Activated CD4-positive, alpha-beta T cell treated with anti-CD3 and anti-CD28 coated beads, Interleukin-2, amount 50 U/mL, for 24 hours (primary cell): ENCODE data around the gene SUPT3H.
"Not testable (repeated sequence)": the region's sequence is repeated elsewhere in the genome, so short reads cannot be mapped to it uniquely, and the experiment has no call there.

ENCODE experiments used
- DNase-seq, 2 donors: peaks; one replicate each; pipeline ENCODE4 v3.0.0-alpha.2; 2020; ENCODE audit warnings: low read depth in 1 of 2, low spot score in 1 of 2

The SUPT3H gene

DNA sequence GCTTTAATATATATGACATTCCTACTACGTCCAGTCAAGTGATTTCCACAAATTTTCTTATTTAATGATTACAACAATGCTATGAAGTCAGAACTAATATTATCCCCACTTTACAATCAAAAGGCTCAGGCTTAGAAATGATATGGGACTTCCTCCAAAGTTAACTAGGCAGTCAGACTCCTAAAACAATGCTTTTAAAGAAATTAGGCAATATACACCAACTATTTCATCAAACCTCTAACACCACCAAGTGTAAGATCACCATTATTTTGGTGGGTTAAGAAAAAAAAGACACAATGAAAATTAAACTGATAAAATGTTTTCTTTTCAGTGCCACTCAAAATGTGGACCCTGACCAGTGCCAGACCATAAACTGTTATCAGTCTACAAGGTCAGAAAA is 305.7 kb downstream of the SUPT3H start:
- DNase-seq: no peak

DNA sequence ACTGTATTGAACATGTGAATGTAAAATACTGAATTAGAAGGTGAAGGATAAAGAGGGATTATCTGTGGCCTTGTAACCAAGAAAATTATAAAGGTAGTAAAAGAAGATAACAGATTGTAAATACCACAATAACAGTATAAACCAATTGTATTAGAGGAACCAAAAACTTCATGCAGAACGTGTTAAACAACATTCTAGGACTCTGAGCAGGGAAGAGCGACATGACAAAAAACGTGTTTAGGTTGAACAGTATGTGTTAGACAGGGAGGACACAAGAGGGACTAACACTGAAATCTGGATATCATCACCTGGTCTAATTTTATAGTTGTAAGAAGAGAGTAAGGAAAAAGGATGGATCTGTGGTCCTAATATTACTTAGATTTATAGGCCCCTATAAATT is 308.6 kb downstream of the SUPT3H start:
- DNase-seq: no peak

DNA sequence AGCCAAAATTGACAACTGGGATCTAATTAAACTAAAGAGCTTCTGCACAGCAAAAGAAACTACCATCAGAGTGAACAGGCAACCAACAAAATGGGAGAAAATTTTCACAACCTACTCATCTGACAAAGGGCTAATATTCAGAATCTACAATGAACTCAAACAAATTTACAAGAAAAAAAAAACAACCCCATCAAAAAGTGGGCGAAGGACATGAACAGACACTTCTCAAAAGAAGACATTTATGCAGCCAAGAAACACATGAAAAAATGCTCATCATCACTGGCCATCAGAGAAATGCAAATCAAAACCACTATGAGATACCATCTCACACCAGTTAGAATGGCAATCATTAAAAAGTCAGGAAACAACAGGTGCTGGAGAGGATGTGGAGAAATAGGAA is 310.3 kb downstream of the SUPT3H start:
- DNase-seq: not testable (repeated sequence)

DNA sequence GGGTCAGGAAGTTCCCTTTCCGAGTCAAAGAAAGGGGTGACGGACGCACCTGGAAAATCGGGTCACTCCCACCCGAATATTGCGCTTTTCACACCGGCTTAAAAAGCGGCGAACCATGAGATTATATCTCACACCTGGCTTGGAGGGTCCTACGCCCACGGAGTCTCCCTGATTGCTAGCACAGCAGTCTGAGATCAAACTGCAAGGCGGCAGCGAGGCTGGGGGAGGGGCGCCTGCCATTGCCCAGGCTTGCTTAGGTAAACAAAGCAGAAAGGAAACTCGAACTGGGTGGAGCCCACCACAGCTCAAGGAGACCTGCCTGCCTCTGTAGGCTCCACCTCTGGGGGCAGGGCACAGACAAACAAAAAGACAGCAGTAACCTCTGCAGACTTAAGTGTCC is 315.1 kb downstream of the SUPT3H start:
- DNase-seq: not testable (repeated sequence)

DNA sequence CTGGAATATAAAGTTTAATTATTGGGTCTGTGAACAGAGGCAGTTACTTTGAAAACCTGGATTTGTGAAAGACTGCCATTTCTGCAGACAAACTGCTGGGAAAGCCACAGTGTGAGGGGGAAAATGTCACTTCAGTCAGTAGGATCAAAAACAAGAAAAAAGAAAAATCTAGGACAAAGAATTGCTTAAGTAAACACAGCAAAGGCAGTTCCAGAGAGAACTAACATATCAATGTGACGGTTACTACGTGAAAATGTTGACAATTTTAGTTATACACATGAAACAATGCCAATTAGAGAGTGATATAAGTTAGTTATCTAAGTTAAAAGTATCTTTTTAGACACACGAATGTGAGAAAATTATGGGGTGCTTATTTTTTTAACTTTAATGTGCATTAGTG is 320.0 kb downstream of the SUPT3H start:
- DNase-seq: no peak

DNA sequence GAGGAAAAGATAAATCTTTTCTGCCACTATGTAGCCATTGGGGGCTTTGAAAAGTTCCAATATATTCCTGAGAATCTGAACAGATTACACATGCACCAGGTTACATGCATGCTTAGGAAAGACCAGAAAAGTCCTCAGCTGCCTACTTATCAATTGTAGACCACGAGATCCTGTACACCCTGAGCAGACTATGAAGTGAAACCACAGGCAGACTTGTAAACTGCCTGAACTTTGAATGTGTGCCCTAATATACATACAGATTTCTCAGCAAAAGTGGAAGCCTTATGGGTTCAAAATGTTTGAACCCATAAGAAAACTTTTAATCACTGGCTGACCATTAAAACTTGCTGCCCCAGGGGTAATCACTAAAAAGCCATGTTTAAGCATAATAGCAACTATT is 323.1 kb downstream of the SUPT3H start:
- no peak for DNase-seq

DNA sequence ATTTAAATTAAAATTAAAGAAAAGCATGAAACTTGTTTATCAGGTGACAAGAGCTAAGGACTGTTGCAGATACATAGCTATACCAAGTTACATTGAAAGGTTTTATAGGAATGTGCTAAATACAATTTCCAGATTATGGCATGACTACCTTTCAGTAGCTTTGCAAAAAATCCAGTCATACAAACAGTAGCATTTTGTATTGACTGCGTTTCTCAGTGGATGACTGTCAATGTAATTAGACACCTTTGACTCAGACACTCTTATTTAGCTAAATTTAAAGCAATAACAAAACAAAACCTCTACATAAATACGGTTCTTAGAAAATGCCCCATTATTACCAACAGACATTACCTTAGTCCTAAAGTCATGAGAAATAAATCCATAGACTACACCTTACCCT is 325.4 kb downstream of the SUPT3H start:
- no peak for DNase-seq

DNA sequence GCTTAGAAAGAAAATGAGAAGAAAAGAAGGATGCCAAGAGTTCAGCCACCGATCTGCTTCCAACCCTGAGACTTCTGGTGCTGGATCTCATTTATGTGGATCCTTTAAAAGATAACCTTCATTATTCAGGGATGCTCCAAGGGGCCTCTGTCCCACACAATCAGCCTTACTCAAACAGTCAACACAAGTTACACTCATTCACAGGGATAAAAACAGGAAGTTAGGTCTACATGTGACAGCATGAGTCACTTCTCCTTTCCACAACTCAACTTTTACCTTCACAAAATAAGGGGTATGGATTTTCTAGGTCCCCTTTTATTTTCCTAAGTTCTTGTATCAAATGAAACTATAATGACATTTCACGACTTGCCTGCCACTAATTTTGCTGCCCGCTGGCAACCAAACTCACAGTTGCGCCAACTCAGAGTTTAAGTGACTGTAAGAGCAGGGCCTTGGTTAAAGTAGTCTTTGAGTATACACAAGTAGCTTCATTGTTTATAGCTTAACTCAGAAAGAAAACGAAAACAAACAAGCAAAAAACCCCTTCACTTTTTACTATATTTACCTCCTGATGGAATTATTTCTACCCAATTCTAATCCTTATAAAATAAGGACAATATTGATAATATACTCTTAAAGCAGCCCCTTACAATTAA is 328.4 kb downstream of the SUPT3H start:
- DNase-seq: no peak

DNA sequence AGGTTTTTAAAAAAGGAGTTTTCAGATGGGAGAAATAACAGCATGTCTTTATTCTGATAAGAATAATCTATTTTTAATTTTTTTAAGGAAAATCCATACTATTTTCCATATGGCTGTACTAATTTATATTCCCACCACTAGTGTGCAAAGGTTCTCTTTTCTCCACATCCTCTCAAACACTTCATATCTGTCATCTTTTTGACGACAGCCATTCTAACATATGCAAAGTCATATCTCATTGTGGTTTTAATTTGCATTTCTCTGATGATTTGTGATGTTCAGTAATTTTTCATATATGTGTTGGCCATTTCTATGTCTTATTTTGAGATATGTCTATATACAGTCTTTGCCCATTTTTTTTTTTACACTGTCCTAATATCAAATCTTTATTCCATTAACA is 330.2 kb downstream of the SUPT3H start:
- DNase-seq: no peak

DNA sequence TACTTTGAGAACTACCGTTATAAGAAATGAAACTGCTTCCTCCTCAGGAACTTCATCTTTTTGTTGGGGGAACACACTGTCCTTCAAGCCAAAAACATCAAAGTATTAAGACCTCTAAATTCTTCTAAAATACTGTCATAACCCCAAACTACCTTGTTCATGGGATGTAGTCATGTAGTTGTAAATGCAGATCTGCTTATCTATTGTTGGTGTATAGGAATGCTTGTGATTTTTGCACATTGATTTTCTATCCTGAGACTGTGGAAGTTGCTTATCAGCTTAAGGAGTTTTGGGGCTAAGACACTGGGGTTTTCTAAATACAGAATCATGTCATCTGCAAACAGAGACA is 332.5 kb downstream of the SUPT3H start:
- no peak for DNase-seq

DNA sequence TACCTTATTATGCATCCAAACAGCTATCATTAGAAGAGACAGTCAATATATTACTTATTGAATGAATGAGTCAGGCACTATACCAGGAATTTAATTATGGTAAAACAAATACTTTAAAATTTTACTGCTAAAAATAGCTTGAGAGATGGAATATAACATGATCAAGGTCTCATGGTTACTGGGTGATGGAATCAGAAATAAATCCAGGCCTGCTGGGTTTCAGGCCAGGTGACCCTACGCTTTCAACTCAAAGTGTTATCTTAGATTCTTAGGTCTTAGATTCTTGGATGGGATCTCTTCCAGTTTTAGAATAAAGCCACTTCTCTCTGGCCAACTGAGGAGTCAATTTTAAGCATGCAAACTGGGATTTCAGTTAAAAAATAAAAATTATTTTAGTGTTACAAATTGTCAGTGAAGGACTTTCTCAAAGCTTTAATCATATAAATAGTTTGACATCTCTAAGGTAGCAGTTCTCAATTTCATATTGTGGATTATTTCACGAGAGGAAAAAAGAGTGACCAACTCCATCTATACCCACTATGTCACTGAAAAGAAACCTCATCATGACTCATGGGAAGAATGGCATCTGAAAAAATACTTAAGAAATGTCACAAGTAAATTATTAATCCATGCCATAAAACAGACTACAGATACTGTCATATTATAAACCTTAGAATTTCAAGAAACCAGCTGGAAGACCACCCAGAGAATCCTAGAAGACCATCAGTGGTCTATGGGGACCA is 333.1 kb downstream of the SUPT3H start:
- no peak for DNase-seq

DNA sequence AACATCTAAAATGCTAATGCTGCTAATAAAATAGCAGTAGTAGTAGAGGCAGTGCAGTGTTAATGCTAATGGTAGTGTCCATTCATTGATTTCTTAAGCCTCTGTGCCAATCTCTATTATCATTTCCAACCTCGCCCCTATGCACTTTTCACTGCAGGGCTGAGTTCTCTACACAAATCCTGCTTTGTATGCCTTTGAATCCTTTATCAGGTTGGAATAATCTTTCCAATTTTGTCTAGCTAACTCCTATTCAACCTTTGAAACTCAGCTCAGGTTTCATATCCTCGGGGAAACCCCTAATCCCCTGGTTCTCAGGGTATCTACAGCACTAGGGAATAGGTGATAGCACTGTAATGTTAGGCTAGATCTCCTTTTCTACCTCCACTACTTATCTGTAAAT is 333.6 kb downstream of the SUPT3H start:
- DNase-seq: no peak

DNA sequence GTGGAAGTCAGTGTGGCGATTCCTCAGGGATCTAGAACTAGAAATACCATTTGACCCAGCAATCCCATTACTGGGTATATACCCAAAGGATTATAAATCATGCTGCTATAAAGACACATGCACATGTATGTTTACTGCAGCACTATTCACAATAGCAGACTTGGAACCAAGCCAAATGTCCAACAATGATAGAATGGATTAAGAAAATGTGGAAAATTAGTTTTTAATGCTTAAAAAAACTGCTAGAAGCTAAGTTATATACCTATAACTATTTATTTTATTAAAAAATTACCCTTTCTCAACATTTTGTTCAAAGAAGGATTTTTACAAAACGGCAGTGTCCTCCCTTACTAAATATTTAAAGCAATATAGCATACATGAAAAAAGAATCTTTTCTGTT is 335.1 kb downstream of the SUPT3H start:
- DNase-seq: not testable (repeated sequence)

DNA sequence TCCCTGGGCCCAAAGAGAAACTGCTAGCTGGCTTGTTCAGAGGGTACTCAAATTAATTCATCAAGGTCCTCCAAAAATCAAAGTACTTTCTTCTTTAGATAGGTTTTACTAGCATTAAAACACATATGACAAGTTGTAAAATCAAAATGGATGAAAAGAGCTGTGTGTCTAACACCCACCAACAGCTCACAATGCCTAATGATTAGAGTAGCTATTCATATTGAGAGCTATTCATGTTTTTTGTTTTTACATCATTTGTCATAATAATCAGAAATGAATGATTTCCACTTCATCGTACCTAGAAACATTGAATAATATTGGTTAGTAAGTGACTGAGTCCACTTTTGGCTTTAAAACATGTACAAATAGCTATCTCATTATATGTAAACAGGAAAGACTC is 339.5 kb downstream of the SUPT3H start:
- DNase-seq: no peak

DNA sequence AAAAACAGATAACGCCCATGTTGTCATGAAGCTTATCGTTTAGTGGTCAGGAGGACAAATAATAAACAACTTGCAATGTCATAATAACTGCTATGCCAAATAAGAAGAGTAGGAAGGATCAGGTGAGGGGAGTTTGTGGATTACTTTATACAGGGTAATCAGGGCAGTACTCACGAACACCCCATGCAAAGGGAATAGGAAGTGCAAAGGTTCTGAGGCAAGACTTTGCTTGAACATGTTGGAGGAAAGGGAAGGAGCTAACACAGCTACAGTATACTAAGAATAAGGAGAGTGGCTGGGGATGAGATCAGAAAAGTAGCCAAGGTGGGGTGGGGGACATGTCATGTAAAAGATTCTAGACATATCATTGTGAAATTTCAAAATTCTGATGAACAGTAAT is 341.6 kb downstream of the SUPT3H start:
- no peak for DNase-seq

DNA sequence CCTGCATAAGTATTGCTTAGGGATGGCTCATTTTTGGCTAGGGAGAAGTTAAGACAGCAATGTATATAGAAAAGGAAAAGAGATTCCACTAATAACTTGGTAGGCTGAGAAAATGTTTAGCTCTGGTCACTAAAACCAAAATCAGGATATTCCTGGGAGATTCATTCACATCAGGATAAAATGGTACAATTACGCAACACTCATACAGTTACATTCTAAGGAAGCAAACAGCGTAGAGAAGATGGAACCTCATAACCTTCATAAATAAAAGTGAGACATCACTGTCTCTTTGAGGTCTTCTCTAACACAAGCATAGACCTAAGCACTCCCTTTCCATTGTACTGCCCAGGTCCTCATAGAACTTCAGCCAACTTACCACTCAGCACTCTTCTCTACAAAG is 345.3 kb downstream of the SUPT3H start:
- no peak for DNase-seq

DNA sequence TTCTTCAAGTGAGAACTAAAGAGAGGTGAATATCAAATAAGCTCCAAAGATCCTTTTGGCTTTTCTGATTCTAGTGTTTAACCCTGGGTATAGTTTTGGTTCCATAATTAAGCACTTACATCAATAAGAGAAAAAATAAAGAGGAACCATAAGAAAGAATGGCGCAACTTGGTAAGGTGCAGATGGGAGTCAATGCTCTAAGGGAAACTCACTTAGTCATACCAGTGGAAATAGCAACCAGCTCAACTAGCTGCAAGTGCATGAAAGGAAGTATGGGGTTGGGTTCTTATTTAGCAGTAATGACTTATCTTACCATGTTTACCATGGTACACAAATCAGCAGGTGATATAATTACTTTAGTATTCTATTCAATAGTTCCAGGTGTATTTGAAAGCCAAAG is 346.1 kb downstream of the SUPT3H start:
- no peak for DNase-seq

DNA sequence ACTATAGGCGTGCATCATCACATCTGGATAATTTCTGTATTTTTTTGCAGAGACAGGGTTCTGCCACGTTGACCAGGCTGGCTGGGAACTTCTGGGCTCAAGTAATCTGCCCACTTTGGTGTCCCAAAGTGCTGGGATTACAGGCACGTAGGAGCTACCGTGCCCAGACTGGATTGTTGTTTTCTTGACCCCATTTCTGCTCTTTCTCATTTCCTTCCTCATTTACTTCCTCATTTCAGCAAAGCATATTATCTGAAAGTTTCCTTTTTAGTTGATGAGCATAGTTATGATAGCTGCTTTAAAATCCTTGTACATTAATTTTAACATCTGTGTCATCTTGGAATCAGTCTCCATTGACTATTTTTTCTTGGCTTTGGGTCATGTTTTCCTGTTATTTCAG is 350.6 kb downstream of the SUPT3H start:
- DNase-seq: no peak

DNA sequence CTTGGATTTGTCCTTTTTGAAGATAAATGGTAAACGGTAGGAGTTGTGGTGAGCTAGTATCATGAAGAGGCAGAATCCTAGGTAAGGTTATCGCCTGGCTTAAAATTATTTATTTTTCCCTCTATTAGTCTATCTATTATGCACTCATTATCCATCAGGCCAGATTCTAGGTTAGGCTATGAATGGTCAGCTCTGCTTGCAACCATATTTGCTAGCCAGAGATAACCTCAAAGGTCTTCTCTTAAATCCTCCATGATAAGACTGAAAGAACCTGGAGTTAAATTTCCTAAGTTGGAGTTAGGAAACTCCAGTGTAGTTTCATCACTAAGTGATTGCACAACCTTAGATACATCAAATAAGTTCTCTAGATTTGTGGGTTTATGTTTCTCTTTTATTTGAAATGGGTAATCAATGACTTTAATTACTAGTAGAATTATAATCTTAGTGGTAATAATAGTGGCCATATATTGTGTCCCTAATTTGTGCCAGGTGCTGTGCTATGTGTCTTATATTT is 351.7 kb downstream of the SUPT3H start:
- no peak for DNase-seq

DNA sequence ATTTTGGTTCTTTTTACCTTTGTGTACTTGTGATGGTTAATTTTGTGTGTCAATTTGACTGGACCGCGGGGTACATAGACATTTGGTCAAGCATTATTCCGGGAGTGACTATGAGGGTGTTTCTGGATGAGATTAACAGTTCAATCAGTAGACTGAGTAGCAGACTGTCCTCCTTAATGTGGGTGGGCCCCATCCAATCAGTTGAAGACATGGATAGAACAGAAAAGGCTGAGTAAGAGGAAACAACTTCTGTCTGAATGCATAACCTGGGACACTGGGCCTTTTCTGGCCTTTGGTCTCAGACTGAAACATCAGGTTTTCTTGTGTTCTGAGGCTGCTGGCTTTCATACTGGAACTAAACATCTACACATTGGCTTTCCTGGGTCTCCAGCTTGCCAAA is 353.1 kb downstream of the SUPT3H start:
- no peak for DNase-seq

DNA sequence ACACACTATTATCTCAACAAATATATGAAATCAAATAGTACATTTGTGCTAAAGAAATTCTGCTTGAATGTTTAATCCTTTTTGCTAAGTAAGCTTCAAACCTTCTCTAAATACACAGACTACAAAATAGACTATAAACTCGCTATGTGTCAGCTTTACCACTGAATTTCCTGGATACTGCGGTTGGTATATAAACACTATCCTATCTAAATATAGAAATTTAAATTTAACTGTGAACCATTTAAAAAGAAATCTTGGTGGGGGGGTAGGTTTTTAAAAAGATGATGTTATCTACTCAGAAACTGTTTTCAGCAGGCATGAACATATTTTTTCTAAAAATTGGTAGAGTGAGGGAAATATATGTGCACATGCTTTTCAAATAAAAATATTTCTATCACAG is 356.1 kb downstream of the SUPT3H start:
- DNase-seq: no peak

DNA sequence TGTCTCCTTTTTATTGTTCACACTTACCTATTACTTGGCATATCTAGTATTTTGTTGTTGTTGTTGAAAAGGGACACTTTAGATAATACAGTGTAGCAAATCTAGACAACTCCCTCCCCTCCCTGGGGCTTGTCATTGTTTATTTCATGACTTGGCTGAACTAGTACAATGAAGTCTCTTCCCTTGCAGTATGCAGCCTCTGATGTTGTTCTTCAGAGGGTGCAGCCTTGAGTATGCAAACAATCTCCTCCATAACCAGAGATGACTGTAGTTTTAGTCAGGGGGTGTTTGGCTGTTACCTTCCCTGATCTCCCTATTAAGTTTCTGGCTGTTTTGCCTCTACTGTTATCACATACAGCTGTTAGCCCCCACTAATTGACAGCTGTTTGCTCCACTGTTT is 365.0 kb downstream of the SUPT3H start:
- DNase-seq: no peak

DNA sequence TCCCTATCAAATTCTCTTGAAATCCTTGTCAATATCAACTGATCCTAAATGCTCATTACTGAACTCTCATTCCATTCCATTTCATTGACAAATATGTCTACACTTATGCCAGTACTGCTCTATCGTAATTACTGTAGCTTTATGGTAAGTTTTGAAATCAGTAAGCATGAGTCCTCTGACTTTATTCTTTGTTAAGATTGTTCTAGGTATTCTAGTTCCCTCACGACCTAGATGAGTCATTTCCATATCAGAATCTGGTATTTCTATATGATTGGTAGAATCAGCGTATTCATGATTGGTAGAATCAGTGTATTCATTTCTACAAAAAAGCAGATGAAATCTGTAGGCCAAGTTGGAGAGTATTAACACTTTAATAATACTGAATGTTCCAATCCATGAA is 368.2 kb downstream of the SUPT3H start:
- no peak for DNase-seq
